ENCODE data around the gene ZNF296.

ZNF296 gene

GRCh38 chr19:45066921-45067661, 9.2 kb downstream of the ZNF296 start:
- FAIRE-seq = no peak
- no peak for DNase-seq (ENCODE audit: insufficient read length, low spot score)

GRCh38 chr19:45063851-45064801, 12.2 kb downstream of the ZNF296 start:
- TF ChIP-seq POLR2A (IDR thresholded peaks at IDR 0.05; ENCODE audit: low read depth, low read length) = no peak
- DNase-seq (ENCODE audit: insufficient read length, low spot score) = no peak
- FAIRE-seq = no peak

More at GRCh38 chr19:45066921-45067661, 9.2 kb downstream of the ZNF296 start:
- no peak for TF ChIP-seq POLR2A (IDR thresholded peaks at IDR 0.05; ENCODE audit: low read depth, low read length)

GRCh38 chr19:45061965-45062364, 14.3 kb downstream of the ZNF296 start:
- FAIRE-seq (no peak), DNase-seq (ENCODE audit: insufficient read length, low spot score) (no peak)
- TF ChIP-seq POLR2A (IDR thresholded peaks at IDR 0.05; ENCODE audit: low read depth, low read length) = no peak

GRCh38 chr19:45059258-45059965, 16.9 kb downstream of the ZNF296 start:
- FAIRE-seq (no peak), DNase-seq (ENCODE audit: insufficient read length, low spot score) (peak; percentile 70)
- TF ChIP-seq POLR2A (IDR thresholded peaks at IDR 0.05; ENCODE audit: low read depth, low read length) = no peak

- DNase-seq (ENCODE audit: insufficient read length, low spot score) = no peak
- FAIRE-seq = no peak
- no peak for TF ChIP-seq POLR2A (IDR thresholded peaks at IDR 0.05; ENCODE audit: low read depth, low read length)
Observed at GRCh38 chr19:45058622-45059159, 17.6 kb downstream of the ZNF296 start.

- TF ChIP-seq POLR2A (IDR thresholded peaks at IDR 0.05; ENCODE audit: low read depth, low read length) = no peak
- DNase-seq (ENCODE audit: insufficient read length, low spot score) (no peak), FAIRE-seq (no peak)
Observed at GRCh38 chr19:45057444-45057843, 18.8 kb downstream of the ZNF296 start.

- no peak for TF ChIP-seq POLR2A (IDR thresholded peaks at IDR 0.05; ENCODE audit: low read depth, low read length)
- DNase-seq (ENCODE audit: insufficient read length, low spot score) (no peak), FAIRE-seq (no peak)
Observed at GRCh38 chr19:45056831-45057230, 19.4 kb downstream of the ZNF296 start.

- DNase-seq (ENCODE audit: insufficient read length, low spot score) (no peak), FAIRE-seq (no peak)
- no peak for TF ChIP-seq POLR2A (IDR thresholded peaks at IDR 0.05; ENCODE audit: low read depth, low read length)
Observed at GRCh38 chr19:45051929-45052579, 24.2 kb downstream of the ZNF296 start.

GRCh38 chr19:45050036-45050435, 26.2 kb downstream of the ZNF296 start:
- DNase-seq (ENCODE audit: insufficient read length, low spot score) (no peak), FAIRE-seq (no peak)
- no peak for TF ChIP-seq POLR2A (IDR thresholded peaks at IDR 0.05; ENCODE audit: low read depth, low read length)

- DNase-seq (ENCODE audit: insufficient read length, low spot score) = no peak
- no peak for TF ChIP-seq POLR2A (IDR thresholded peaks at IDR 0.05; ENCODE audit: low read depth, low read length)
- no peak for FAIRE-seq
Observed at GRCh38 chr19:45049073-45049736, 27.1 kb downstream of the ZNF296 start.

- DNase-seq (ENCODE audit: insufficient read length, low spot score) (no peak), FAIRE-seq (no peak)
- TF ChIP-seq POLR2A (IDR thresholded peaks at IDR 0.05; ENCODE audit: low read depth, low read length) = no peak
Observed at GRCh38 chr19:45047188-45047797, 29.0 kb downstream of the ZNF296 start.

- FAIRE-seq (no peak), DNase-seq (ENCODE audit: insufficient read length, low spot score) (no peak)
- no peak for TF ChIP-seq POLR2A (IDR thresholded peaks at IDR 0.05; ENCODE audit: low read depth, low read length)
Observed at GRCh38 chr19:45046355-45046754, 29.9 kb downstream of the ZNF296 start.
